Lower leg skin (tissue), 3 donors: ENCODE measurements around the gene NLRP14.

Source experiments
- POLR2A ChIP-seq, 2 donors: fragments of 450-650 bp; IDR thresholded peaks; one replicate each; pipeline ENCODE4 v1.6.1; 2016 to 2017; ENCODE audit warnings: antibody characterized with exemption in 2 of 2, mild to moderate bottlenecking in 1 of 2, moderate library complexity in 1 of 2
- TF ChIP-seq, protein P1 (sequence below), 3 donors: fragments of 450-650 bp; IDR thresholded peaks; one replicate each; pipeline ENCODE4 v1.5.1; 2016; ENCODE audit warnings: antibody characterized with exemption in 3 of 3, mild to moderate bottlenecking in 3 of 3, moderate library complexity in 2 of 3

DNA sequence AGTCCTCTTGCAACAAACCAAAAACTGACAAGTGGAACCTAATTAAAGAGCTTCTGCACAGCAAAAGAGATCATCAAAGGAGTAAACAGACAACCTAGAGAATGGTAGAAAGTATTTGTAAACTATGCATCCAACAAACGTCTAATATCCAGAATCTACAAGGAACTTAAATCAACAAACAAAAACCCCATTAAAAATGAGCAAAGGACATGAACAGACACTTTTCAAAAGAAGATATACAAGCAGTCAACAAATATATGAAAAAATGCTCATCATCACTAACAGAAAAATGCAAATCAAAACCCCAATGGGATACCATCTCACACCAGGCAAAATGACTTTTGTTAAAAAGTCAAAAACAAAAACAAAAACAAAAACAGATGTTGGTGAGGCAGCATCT, 33.8 kb upstream of the NLRP14 start:
- TF ChIP-seq, protein P1, sequence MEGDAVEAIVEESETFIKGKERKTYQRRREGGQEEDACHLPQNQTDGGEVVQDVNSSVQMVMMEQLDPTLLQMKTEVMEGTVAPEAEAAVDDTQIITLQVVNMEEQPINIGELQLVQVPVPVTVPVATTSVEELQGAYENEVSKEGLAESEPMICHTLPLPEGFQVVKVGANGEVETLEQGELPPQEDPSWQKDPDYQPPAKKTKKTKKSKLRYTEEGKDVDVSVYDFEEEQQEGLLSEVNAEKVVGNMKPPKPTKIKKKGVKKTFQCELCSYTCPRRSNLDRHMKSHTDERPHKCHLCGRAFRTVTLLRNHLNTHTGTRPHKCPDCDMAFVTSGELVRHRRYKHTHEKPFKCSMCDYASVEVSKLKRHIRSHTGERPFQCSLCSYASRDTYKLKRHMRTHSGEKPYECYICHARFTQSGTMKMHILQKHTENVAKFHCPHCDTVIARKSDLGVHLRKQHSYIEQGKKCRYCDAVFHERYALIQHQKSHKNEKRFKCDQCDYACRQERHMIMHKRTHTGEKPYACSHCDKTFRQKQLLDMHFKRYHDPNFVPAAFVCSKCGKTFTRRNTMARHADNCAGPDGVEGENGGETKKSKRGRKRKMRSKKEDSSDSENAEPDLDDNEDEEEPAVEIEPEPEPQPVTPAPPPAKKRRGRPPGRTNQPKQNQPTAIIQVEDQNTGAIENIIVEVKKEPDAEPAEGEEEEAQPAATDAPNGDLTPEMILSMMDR (IDR thresholded peaks at IDR 0.05) = no peak
- no peak for TF ChIP-seq POLR2A (IDR thresholded peaks at IDR 0.05)
